Tibial nerve (tissue), 4 donors: ENCODE data around the gene MATCAP1. TPM values are rescaled to one million over a fixed set of nuclear protein-coding genes. Genes with fewer than 3 reads are reported as not detected.

Experiments used
- DNase-seq, 2 donors: peaks; one replicate each; pipeline ENCODE4 v3.0.0-alpha.2; 2019; ENCODE audit warnings: low spot score in 2 of 2
- H3K27ac ChIP-seq, 4 donors: fragments of 200-600 bp; sonication (generic) in 3 of 4; one replicate each; pipeline ENCODE4 v1.5.1; 2017 to 2019; ENCODE audit warnings: mild to moderate bottlenecking in 1 of 4
- H3K27me3 ChIP-seq, 2 donors: fragments of 200-600 bp; sonication (generic) in 1 of 2; one replicate each; pipeline versions ENCODE4 v1.5.1 to v1.6.0; 2017 to 2019
- H3K36me3 ChIP-seq, 3 donors: fragments of 200-600 bp; sonication (generic); one replicate each; pipeline ENCODE4 v1.5.1; 2018 to 2019
- H3K4me1 ChIP-seq, 4 donors: fragments of 200-600 bp; sonication (generic) in 3 of 4; one replicate each; pipeline ENCODE4 v1.5.1; 2017 to 2019
- H3K4me3 ChIP-seq, 4 donors: fragments of 200-600 bp; sonication (generic) in 3 of 4; one replicate each; pipeline ENCODE4 v1.5.1; 2017 to 2019; ENCODE audit warnings: mild to moderate bottlenecking in 1 of 4, moderate library complexity in 1 of 4
- H3K9me3 ChIP-seq, 4 donors: fragments of 200-600 bp; sonication (generic) in 3 of 4; one replicate each; pipeline ENCODE4 v1.5.1; 2017 to 2019
- EP300 ChIP-seq, 2 donors: sonication (generic); formaldehyde crosslinking; IDR thresholded peaks; one replicate each; pipeline ENCODE4 v1.6.1; 2017; ENCODE audit warnings: antibody characterized with exemption in 2 of 2, mild to moderate bottlenecking in 1 of 2
- POLR2A ChIP-seq, 2 donors: fragments of 450-650 bp; IDR thresholded peaks; one replicate each; pipeline ENCODE4 v1.6.1; 2017; ENCODE audit warnings: antibody characterized with exemption in 2 of 2, mild to moderate bottlenecking in 2 of 2, moderate library complexity in 2 of 2
- WGBS, 2 donors: methylation state at CpG; one replicate each; pipeline ENCODE4 v1.1.5; 2018; 5-methylcytosine and 5-hydroxymethylcytosine counted together
- total RNA-seq, 4 donors: library from RNA; depleted of rRNA; stranded (reverse); fragments of >200 nt; gene quantifications; one replicate each; pipeline ENCODE4 v1.1.0, GENCODE V29; 2016
- TF ChIP-seq, protein P1 (sequence below), 5 experiments: fragments of 200-600 bp in 3 of 5; fragments of 450-650 bp in 2 of 5; sonication (generic) in 3 of 5; IDR thresholded peaks; one replicate each; pipeline ENCODE4 v1.5.1; 2016 to 2019; ENCODE audit warnings: antibody characterized with exemption in 5 of 5, mild to moderate bottlenecking in 3 of 5, moderate library complexity in 2 of 5

MATCAP1 gene
- total RNA-seq, 4 donors from 2014 or later, result 13.6 to 42.9 (median 18.9) TPM

DNA sequence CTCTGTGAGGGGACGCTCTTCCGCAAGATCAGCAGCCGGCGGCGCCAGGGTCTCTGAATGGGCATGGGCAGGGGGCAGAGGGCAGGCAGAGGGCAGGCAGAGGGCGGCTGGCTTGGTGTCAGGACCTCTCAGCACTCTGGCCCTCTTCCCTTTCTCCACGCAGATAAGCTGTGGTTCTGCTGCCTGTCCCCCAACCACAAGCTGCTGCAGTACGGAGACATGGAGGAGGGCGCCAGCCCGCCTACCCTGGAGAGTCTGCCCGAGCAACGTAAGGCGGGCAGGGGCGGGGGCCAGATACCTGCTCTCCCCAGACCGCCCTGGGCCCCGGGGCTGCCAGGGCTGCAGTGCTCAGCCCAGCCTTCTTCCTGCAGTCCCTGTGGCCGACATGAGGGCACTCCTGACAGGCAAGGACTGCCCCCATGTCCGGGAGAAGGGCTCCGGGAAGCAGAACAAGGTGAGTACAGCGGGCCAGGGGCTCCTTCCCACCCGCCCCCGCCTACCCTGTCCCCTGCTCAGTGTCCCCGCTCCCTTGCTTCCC, 19.3 kb upstream of the MATCAP1 start:
- H3K36me3 ChIP-seq, result peaks cover 0 to 84% (median 0%) of the 10 kb centered on the region in 3 donors
- 81 to 85% methylated on average over 16 to 22 of the region's 23 CpGs for WGBS, 2 donors
- DNase-seq, result no peak
- H3K4me1 ChIP-seq, result peaks cover 0 to 21% (median 11%) of the 10 kb centered on the region in 4 donors
- TF ChIP-seq EP300 (IDR thresholded peaks at IDR 0.05) (no peak), POLR2A (IDR thresholded peaks at IDR 0.05) (no peak)
- TF ChIP-seq, protein P1, sequence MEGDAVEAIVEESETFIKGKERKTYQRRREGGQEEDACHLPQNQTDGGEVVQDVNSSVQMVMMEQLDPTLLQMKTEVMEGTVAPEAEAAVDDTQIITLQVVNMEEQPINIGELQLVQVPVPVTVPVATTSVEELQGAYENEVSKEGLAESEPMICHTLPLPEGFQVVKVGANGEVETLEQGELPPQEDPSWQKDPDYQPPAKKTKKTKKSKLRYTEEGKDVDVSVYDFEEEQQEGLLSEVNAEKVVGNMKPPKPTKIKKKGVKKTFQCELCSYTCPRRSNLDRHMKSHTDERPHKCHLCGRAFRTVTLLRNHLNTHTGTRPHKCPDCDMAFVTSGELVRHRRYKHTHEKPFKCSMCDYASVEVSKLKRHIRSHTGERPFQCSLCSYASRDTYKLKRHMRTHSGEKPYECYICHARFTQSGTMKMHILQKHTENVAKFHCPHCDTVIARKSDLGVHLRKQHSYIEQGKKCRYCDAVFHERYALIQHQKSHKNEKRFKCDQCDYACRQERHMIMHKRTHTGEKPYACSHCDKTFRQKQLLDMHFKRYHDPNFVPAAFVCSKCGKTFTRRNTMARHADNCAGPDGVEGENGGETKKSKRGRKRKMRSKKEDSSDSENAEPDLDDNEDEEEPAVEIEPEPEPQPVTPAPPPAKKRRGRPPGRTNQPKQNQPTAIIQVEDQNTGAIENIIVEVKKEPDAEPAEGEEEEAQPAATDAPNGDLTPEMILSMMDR (IDR thresholded peaks at IDR 0.05), result no peak
- no peaks in the 10 kb centered on the region for H3K9me3 ChIP-seq
- no peak overlapping the region for H3K4me3 ChIP-seq
- no peaks in the 10 kb centered on the region for H3K27me3 ChIP-seq
- H3K27ac ChIP-seq, result no peak overlapping the region

DNA sequence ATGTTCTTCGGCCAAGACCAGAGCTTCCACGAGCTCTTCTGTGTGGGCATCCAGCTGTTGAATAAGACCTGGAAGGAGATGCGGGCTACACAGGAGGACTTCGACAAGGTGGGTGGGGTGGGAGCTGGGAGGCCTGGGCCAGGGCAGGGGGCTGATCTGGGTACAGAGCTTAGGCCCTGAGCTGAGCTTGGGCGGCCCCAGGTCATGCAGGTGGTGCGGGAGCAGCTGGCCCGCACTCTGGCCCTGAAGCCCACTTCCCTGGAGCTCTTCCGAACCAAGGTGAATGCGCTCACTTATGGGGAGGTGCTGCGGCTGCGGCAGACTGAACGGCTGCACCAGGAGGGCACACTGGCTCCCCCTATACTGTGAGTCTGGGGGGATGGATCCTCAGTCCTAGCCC, 18.7 kb upstream of the MATCAP1 start:
- Histone ChIP-seq H3K27ac (no peak overlapping the region), H3K36me3 (peaks cover 0 to 84% (median 4%) of the 10 kb centered on the region in 3 donors), H3K27me3 (no peaks in the 10 kb centered on the region), H3K9me3 (no peaks in the 10 kb centered on the region), H3K4me3 (no peak overlapping the region), H3K4me1 (peaks cover 0 to 27% (median 13%) of the 10 kb centered on the region in 4 donors)
- WGBS, 2 donors, result 88 to 90% methylated on average over 6 to 10 of the region's 12 CpGs
- TF ChIP-seq POLR2A (IDR thresholded peaks at IDR 0.05) (no peak), EP300 (IDR thresholded peaks at IDR 0.05) (no peak)
- TF ChIP-seq, protein P1 (IDR thresholded peaks at IDR 0.05), result no peak
- no peak for DNase-seq

DNA sequence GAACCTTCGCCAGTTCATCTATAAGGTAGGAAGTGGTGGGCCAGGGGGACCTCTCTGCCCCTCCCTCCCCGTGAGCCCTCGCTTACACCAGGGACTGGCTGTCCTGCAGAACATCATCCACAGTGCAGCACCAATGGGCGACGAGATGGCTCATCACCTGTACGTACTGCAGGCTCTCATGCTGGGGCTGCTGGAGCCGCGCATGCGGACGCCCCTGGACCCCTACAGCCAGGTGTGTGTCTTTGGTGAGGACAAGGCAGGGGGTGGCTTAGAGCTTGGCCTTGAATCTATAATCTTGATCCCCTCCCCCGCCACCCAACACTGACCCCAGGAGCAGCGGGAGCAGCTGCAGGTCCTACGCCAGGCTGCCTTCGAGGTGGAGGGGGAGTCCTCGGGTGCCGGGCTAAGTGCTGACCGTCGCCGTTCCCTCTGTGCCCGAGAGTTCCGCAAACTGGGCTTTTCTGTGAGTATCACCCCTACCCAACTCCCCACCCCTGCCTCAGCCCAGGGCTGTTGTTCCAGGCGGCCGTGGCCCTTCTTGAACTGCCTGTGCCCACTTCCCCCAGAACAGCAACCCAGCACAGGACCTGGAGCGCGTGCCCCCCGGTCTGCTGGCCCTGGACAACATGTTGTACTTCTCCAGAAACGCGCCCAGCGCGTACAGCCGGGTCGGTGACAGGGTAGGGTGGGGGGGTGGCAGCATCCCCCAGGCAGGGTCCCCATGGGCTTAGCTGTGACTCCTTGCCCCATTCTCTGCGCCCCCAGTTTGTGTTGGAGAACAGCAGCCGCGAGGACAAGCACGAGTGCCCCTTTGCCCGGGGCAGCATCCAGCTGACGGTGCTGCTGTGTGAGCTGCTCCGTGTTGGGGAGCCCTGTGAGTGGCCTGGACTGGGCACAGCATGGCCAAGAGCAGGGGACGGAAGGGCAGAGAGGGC, 17.9 kb upstream of the MATCAP1 start:
- Histone ChIP-seq H3K4me3 (no peak overlapping the region), H3K4me1 (peaks cover 0 to 32% (median 13%) of the 10 kb centered on the region in 4 donors), H3K9me3 (no peaks in the 10 kb centered on the region), H3K36me3 (peaks cover 0 to 85% (median 11%) of the 10 kb centered on the region in 3 donors), H3K27me3 (no peaks in the 10 kb centered on the region), H3K27ac (no peak overlapping the region)
- no peak for TF ChIP-seq EP300 (IDR thresholded peaks at IDR 0.05)
- TF ChIP-seq, protein P1 (IDR thresholded peaks at IDR 0.05), result no peak
- TF ChIP-seq POLR2A (IDR thresholded peaks at IDR 0.05), result no peak
- no peak for DNase-seq
- WGBS, 2 donors, result 89 to 90% methylated on average over 28 to 40 of the region's 40 CpGs

- Histone ChIP-seq H3K27ac (no peak overlapping the region), H3K9me3 (no peaks in the 10 kb centered on the region), H3K4me3 (no peak overlapping the region), H3K27me3 (no peaks in the 10 kb centered on the region), H3K4me1 (peaks cover 0 to 32% (median 13%) of the 10 kb centered on the region in 4 donors), H3K36me3 (peaks cover 0 to 85% (median 16%) of the 10 kb centered on the region in 3 donors)
- TF ChIP-seq EP300 (IDR thresholded peaks at IDR 0.05) (no peak), POLR2A (IDR thresholded peaks at IDR 0.05) (no peak)
- TF ChIP-seq, protein P1 (IDR thresholded peaks at IDR 0.05), result no peak
- 89 to 91% methylated on average over 4 to 5 of the region's 8 CpGs for WGBS, 2 donors
- DNase-seq, result no peak
These were observed 16.7 kb upstream of the MATCAP1 start for GRCh38 chr16:67200491-67200890.

- TF ChIP-seq EP300 (IDR thresholded peaks at IDR 0.05), result no peak
- Histone ChIP-seq H3K27me3 (no peaks in the 10 kb centered on the region), H3K27ac (peak overlapping the region in 1 of 4 donors; percentile 36), H3K4me1 (peaks cover 0 to 38% (median 13%) of the 10 kb centered on the region in 4 donors), H3K9me3 (no peaks in the 10 kb centered on the region), H3K36me3 (peaks cover 2 to 88% (median 23%) of the 10 kb centered on the region in 3 donors), H3K4me3 (peak overlapping the region in 2 of 4 donors; percentile 29 to 30)
- 40 to 45% methylated on average over 21 to 22 of the region's 22 CpGs for WGBS, 2 donors
- DNase-seq, result no peak
These were observed 16.0 kb upstream of the MATCAP1 start for GRCh38 chr16:67199808-67200198.
